GM21576 (cell line): ENCODE data around the gene SLIT3.

Experiments
- ATAC-seq: cut with Tn5 transposase; IDR thresholded peaks from one replicate; pipeline ENCODE4 v1.9.1; 2021; ENCODE audit warnings: mild to moderate bottlenecking, moderate library complexity; ENCODE audit not compliant: unreplicated experiment

The SLIT3 gene

GRCh38 chr5:169048181-169049125 lies 252.5 kb downstream of the SLIT3 start:
- no peak for ATAC-seq

GRCh38 chr5:169044962-169045361 lies 256.0 kb downstream of the SLIT3 start:
- ATAC-seq, result no peak

GRCh38 chr5:169041180-169041579 lies 259.8 kb downstream of the SLIT3 start:
- no peak for ATAC-seq

- no peak for ATAC-seq
Measured at GRCh38 chr5:169039592-169039991, 261.3 kb downstream of the SLIT3 start.

- ATAC-seq, result no peak
Measured at GRCh38 chr5:169037466-169037865, 263.5 kb downstream of the SLIT3 start.

DNA sequence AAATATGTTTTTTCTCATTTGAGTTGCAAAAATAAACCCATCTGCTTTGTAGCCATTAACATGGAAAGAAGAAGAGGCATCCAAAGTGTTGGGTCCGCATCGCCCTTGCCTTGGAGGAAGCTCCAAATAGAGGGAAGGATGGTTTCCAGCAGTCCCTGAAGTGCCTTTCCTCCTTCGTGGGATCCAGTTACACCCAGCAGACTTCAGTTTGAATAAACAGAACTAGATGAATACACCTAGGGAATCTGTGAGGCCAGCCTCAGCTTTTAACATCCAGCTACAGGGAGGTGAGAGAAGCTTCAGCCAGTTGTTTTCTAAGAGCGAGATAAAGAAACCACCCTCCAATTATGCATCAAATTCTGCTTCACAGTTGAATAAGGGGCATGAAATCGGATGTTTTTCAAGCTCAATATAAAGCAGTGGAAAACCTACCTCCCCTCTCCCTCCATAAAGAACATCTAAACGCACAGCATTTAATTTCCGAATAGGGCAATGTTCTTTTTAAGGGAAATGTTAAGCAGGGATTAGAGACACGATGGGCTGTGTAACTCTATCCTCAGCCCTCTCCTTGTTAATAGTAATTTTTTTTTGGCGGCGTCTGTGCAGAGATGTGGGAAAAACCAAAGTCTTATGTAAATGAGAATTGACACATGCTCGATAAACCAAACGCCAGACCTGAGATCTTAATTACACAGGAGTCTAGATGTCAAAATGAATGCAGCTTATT lies 264.7 kb downstream of the SLIT3 start:
- no peak for ATAC-seq

DNA sequence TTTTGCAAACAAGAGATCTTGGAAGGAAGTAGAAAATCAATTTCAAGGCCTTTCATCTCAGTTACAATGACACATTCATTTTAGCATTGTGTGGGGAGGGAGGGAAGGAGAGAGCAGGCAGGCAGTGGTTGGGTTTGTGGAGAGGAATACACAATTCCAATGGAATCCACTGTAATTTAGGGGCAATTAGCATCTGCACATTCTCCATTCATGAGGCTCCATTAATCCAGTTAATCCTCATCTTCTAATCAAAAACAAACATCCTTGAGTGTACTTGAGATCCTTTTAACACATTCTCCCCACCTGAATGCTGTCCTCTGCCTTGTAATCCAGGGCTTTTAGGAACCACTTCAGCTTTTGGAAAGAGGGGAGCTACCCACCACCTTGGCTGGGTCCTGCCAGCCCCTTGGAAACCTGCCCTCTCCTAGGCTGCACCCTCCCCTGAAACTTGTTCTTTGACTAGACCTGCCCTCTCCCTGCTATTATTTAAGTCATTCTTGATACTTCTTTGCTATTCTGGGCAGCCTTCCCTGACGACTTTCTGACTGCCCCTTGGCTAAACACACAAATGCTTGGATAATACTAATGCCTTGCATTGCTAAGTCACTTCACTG lies 271.2 kb downstream of the SLIT3 start:
- ATAC-seq, result no peak

GRCh38 chr5:169029037-169029436 lies 271.9 kb downstream of the SLIT3 start:
- no peak for ATAC-seq

DNA sequence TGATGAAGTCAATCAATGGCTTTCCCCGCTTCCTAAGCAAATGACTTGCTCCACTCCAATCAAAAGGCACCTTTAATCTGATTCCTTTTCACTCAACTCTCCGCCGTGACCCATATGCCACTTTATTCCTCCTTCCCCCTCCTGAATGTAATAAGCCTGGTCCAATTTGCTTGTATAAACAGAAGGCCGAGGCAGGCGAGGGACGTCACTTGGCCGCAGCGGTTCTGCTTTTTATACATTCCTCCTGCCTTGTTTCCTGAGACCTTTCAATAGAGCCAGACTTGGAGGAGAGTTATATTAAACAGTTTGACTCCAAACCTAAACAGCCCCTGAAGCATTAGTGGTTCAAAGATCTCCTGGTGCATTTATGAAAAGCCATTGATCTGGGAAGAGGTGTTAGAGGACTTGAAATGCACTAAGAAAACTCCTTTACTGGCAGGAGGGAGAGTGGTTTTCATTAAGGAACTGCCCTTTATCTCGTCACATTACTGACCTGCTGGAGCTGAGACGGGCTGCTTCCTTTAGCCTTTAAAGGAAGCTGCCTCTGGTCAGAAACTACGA lies 273.4 kb downstream of the SLIT3 start:
- ATAC-seq, result no peak

DNA sequence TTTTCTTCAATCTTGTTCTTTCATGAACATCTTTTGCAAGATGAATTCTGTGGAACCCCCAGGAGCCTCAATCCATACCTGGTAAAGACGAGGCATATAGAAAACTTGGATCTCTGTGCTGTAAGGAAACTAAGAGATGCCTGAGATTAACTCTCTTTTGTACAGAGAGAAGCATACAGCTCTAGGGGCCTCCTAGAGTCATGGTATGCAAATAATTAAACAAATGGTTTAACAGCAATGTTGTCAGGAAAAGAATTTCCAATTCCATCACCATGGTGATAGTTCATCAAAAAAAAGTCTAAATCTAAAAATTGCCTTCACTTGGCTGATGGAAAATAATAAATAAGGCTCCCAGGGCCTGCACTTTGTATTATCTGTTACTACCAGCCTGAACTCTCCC lies 275.4 kb downstream of the SLIT3 start:
- no peak for ATAC-seq

DNA sequence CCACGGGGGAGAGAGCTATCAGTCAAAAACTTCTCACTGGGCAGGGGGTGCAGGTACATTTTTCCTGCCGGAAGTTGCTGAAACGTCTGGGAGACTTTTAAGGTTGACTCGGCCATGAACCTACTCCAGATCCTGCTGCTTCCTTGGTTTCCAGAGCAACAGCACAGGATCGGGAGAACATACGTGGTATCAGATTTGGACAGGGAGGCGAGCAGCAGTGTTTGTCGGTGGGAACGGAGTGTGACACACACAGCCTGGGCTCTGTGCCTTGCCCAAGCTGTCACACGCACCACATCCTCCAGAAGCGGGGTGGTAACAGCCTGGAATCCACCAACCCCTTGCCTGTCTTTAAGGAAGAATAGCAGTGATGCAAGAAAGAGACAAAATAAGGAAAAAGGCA lies 276.5 kb downstream of the SLIT3 start:
- no peak for ATAC-seq

GRCh38 chr5:169022718-169023117 lies 278.2 kb downstream of the SLIT3 start:
- no peak for ATAC-seq

GRCh38 chr5:169020102-169020501 lies 280.8 kb downstream of the SLIT3 start:
- ATAC-seq, result no peak

- no peak for ATAC-seq
Measured at GRCh38 chr5:169018925-169019324, 282.0 kb downstream of the SLIT3 start.

DNA sequence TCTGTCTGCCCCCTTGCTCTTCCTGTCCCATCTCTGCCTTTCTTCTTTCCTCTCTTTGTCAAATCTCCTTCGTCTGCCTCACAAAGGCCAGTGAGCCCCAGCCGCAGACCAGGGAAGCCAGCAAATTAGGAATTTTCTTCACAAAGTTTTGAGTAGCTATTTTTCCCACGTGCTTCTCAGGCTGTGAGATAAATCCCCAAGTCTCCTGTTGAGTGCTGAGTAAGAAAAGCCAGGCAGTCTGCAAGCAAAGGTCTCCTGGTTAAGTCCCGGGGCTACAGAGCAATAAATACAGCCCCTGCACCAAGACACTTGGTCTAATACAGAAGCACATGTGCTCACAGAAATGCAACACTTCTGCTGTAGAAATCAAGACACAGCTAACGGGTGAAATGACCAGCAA lies 284.9 kb downstream of the SLIT3 start:
- no peak for ATAC-seq

GRCh38 chr5:169013846-169014245 lies 287.1 kb downstream of the SLIT3 start:
- no peak for ATAC-seq

DNA sequence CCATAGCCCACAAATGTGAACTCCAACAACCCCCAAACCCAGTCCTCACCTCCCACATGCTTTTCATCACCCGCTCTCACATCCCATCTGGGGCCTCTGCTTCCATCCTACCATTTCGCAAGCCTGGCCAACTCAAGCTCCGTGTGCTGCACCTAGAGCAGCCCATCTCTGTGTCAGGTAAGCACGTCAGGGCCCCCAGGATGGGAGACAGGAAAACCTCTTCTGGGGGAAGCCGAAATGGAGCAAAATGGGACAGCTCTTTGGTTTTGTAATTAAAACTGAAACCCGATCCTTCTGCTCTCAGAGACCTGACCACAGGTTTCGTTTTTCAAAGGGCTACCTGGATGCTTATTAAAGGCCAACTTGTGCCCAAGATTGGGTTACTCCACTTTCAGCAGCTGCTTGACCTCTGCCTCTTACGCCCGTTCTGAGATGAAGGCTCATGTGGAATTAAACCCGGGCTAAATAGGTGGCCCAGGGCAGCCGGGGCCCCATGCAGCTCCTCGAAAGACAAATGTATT lies 287.7 kb downstream of the SLIT3 start:
- ATAC-seq, result no peak

DNA sequence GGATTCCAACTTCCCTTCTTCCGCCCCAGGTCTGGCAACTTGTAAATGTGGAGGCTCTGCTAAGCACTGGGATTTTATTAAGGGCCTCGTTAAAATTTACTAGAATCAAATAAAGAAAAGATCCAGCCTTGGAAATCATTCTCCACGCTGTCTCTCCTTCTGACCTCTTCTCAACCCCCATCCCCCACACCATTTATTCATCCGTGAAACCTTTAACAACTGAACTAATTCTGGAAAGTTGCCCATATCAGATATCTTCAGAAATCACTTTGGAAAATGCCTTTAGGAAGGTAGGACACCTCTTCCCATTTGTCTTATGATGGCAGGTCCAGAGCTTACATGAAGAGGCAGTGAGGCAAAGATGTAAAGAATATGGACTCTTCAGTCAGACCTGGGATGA lies 288.5 kb downstream of the SLIT3 start:
- no peak for ATAC-seq

GRCh38 chr5:169011451-169011850 lies 289.5 kb downstream of the SLIT3 start:
- no peak for ATAC-seq

- ATAC-seq, result no peak
Measured at GRCh38 chr5:169011009-169011408, 289.9 kb downstream of the SLIT3 start.

- ATAC-seq, result no peak
Measured at GRCh38 chr5:169009123-169009522, 291.8 kb downstream of the SLIT3 start.
